Measurements from ENCODE around the gene FANCE.
A peak's percentile ranks its signal among the peaks of the same experiment; 100 is the strongest.

FANCE gene

GRCh38 chr6:35483062-35483461 lies 30.9 kb downstream of the FANCE start:
- DNase-seq = no peak
- WGBS (ENCODE audit: insufficient coverage) = 97% methylated on average over 4 of the region's 4 CpGs
- no peaks in the 10 kb centered on the region for H3K27me3 ChIP-seq (replicated peaks in 2 of 5; ENCODE audit: control insufficient read depth in 4 of 5, insufficient read depth in 5 of 5, low read length in 4 of 5)
- H3K4me1 ChIP-seq (ENCODE audit: control extremely low read depth in 1 of 4, control insufficient read depth in 4 of 4, insufficient read depth in 4 of 4, low read length in 3 of 4) = peaks cover 0 to 43% (median 10%) of the 10 kb centered on the region in 4 experiments
- H3K9me3 ChIP-seq (ENCODE audit: control extremely low read depth in 1 of 5, control insufficient read depth in 4 of 5, insufficient read depth in 2 of 5, low read depth in 1 of 5, low read length in 4 of 5) = no peaks in the 10 kb centered on the region
- no peaks in the 10 kb centered on the region for H3K36me3 ChIP-seq (ENCODE audit: control insufficient read depth in 4 of 4, insufficient read depth in 4 of 4, low read length in 3 of 4)
- ChIA-PET POLR2A (no interaction called here), CTCF (interaction anchor here (0.9 to 1.5 kb wide), 3 partner anchors 13 to 41 kb away, joined by 3 read pairs; no protein-coding TSS in a partner anchor)
- H3K27ac ChIP-seq (ENCODE audit: insufficient read depth in 1 of 2, low read depth in 1 of 2, low read length in 2 of 2, poor library complexity in 1 of 2, severe bottlenecking in 2 of 2) = no peak overlapping the region
- H3K4me3 ChIP-seq (ENCODE audit: control insufficient read depth in 1 of 7, extremely low read depth in 1 of 7, insufficient read depth in 4 of 7, low read depth in 2 of 7, low read length in 6 of 7) = no peak overlapping the region

- CTCF ChIA-PET = interaction anchor here (1.1 to 1.5 kb wide), 3 partner anchors 13 to 47 kb away, joined by 3 read pairs; no protein-coding TSS in a partner anchor
- H3K9me3 ChIP-seq (ENCODE audit: control extremely low read depth in 1 of 5, control insufficient read depth in 4 of 5, insufficient read depth in 2 of 5, low read depth in 1 of 5, low read length in 4 of 5) = no peaks in the 10 kb centered on the region
- no peaks in the 10 kb centered on the region for H3K36me3 ChIP-seq (ENCODE audit: control insufficient read depth in 4 of 4, insufficient read depth in 4 of 4, low read length in 3 of 4)
- 100% methylated on average over 2 of the region's 3 CpGs for WGBS (ENCODE audit: insufficient coverage)
- H3K27me3 ChIP-seq (replicated peaks in 2 of 5; ENCODE audit: control insufficient read depth in 4 of 5, insufficient read depth in 5 of 5, low read length in 4 of 5) = no peaks in the 10 kb centered on the region
- no peak overlapping the region for H3K27ac ChIP-seq (ENCODE audit: insufficient read depth in 1 of 2, low read depth in 1 of 2, low read length in 2 of 2, poor library complexity in 1 of 2, severe bottlenecking in 2 of 2)
- DNase-seq = no peak
- POLR2A ChIA-PET = no interaction called here
- no peak overlapping the region for H3K4me3 ChIP-seq (ENCODE audit: control insufficient read depth in 1 of 7, extremely low read depth in 1 of 7, insufficient read depth in 4 of 7, low read depth in 2 of 7, low read length in 6 of 7)
- peaks cover 0 to 47% (median 14%) of the 10 kb centered on the region in 4 experiments for H3K4me1 ChIP-seq (ENCODE audit: control extremely low read depth in 1 of 4, control insufficient read depth in 4 of 4, insufficient read depth in 4 of 4, low read length in 3 of 4)
Measured at GRCh38 chr6:35483490-35483889, 31.4 kb downstream of the FANCE start.

DNA sequence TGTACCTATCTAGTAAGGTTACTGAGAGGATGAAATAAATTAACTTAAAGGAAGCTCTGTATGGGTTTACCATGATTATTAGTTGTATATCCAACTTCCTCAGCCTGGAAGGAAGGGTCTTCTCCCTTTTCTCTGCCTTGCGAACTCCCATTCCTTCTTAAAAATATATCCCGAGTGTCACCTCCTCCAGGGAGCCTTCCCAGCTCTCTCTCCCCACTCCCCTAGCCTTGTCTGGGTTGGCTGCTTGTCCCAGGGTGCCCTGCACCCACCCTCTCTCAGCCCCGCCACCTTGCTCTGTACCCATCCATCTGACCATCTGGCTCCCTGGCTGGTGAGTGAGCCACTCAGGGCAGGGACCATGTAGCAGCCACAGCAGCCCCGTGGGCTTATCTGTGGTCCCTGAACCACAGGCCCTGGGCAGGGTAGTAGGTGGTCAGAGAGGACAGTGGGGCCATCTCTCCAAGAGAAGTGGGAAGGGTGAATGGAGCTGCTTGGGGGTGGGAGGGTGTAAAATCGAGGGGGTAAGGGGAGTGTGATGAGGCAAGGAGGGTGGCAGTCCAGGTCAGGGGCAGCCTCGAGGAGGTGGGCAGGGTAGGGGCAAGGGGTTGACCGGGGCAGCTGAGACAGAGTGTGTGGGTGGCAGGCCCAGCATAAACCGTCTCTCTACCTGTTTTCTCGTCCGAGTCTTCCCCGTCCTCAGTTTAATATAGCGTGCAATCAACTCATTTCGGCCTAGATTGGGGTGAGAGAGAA lies 31.9 kb downstream of the FANCE start:
- peaks cover 0 to 53% (median 18%) of the 10 kb centered on the region in 4 experiments for H3K4me1 ChIP-seq (ENCODE audit: control extremely low read depth in 1 of 4, control insufficient read depth in 4 of 4, insufficient read depth in 4 of 4, low read length in 3 of 4)
- POLR2A ChIA-PET = no interaction called here
- CTCF ChIA-PET = interaction anchor here (1.1 to 1.5 kb wide), 3 partner anchors 12 to 47 kb away, joined by 3 read pairs; no protein-coding TSS in a partner anchor
- H3K4me3 ChIP-seq (ENCODE audit: control insufficient read depth in 1 of 7, extremely low read depth in 1 of 7, insufficient read depth in 4 of 7, low read depth in 2 of 7, low read length in 6 of 7) = no peak overlapping the region
- H3K27ac ChIP-seq (ENCODE audit: insufficient read depth in 1 of 2, low read depth in 1 of 2, low read length in 2 of 2, poor library complexity in 1 of 2, severe bottlenecking in 2 of 2) = no peak overlapping the region
- no peaks in the 10 kb centered on the region for H3K36me3 ChIP-seq (ENCODE audit: control insufficient read depth in 4 of 4, insufficient read depth in 4 of 4, low read length in 3 of 4)
- H3K9me3 ChIP-seq (ENCODE audit: control extremely low read depth in 1 of 5, control insufficient read depth in 4 of 5, insufficient read depth in 2 of 5, low read depth in 1 of 5, low read length in 4 of 5) = no peaks in the 10 kb centered on the region
- no peaks in the 10 kb centered on the region for H3K27me3 ChIP-seq (replicated peaks in 2 of 5; ENCODE audit: control insufficient read depth in 4 of 5, insufficient read depth in 5 of 5, low read length in 4 of 5)
- DNase-seq = no peak
- 100% methylated on average over 4 of the region's 13 CpGs for WGBS (ENCODE audit: insufficient coverage)

GRCh38 chr6:35484921-35485392 lies 32.8 kb downstream of the FANCE start:
- POLR2A ChIA-PET = no interaction called here
- H3K27me3 ChIP-seq (replicated peaks in 2 of 5; ENCODE audit: control insufficient read depth in 4 of 5, insufficient read depth in 5 of 5, low read length in 4 of 5) = no peaks in the 10 kb centered on the region
- H3K27ac ChIP-seq (ENCODE audit: insufficient read depth in 1 of 2, low read depth in 1 of 2, low read length in 2 of 2, poor library complexity in 1 of 2, severe bottlenecking in 2 of 2) = no peak overlapping the region
- no peaks in the 10 kb centered on the region for H3K36me3 ChIP-seq (ENCODE audit: control insufficient read depth in 4 of 4, insufficient read depth in 4 of 4, low read length in 3 of 4)
- H3K4me3 ChIP-seq (ENCODE audit: control insufficient read depth in 1 of 7, extremely low read depth in 1 of 7, insufficient read depth in 4 of 7, low read depth in 2 of 7, low read length in 6 of 7) = no peak overlapping the region
- peaks cover 0 to 54% (median 22%) of the 10 kb centered on the region in 4 experiments for H3K4me1 ChIP-seq (ENCODE audit: control extremely low read depth in 1 of 4, control insufficient read depth in 4 of 4, insufficient read depth in 4 of 4, low read length in 3 of 4)
- CTCF ChIA-PET = interaction anchor here (1.3 kb wide), 1 partner anchor 46 kb away, joined by 3 read pairs; no protein-coding TSS in a partner anchor
- DNase-seq = no peak
- 93% methylated on average over 6 of the region's 7 CpGs for WGBS (ENCODE audit: insufficient coverage)
- H3K9me3 ChIP-seq (ENCODE audit: control extremely low read depth in 1 of 5, control insufficient read depth in 4 of 5, insufficient read depth in 2 of 5, low read depth in 1 of 5, low read length in 4 of 5) = no peaks in the 10 kb centered on the region

DNA sequence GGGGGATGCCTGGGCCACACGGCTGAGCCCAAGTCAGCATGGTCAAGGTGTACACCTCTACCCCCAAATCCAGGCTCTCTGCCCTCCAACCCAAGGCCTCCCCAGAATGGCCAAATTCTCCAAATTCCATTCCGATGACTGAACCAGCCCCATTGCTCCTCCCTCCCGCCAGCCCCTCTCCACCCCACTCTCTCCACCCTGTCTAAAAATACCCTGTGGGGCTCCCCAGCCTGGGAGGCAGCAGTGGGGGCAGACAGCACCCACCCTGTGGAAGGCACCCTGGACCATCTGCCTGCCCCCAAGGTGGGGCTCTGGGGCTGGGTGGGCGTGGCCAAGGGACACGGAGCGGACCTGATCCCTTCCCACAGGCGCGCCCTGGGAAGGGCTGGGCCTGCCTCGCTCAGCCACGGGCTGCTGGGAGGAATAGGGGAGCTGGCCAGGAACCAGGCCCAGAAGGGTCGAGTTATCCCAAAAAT lies 33.3 kb downstream of the FANCE start:
- Histone ChIP-seq H3K36me3 (ENCODE audit: control insufficient read depth in 4 of 4, insufficient read depth in 4 of 4, low read length in 3 of 4) (no peaks in the 10 kb centered on the region), H3K9me3 (ENCODE audit: control extremely low read depth in 1 of 5, control insufficient read depth in 4 of 5, insufficient read depth in 2 of 5, low read depth in 1 of 5, low read length in 4 of 5) (no peaks in the 10 kb centered on the region), H3K4me3 (ENCODE audit: control insufficient read depth in 1 of 7, extremely low read depth in 1 of 7, insufficient read depth in 4 of 7, low read depth in 2 of 7, low read length in 6 of 7) (no peak overlapping the region), H3K27ac (ENCODE audit: insufficient read depth in 1 of 2, low read depth in 1 of 2, low read length in 2 of 2, poor library complexity in 1 of 2, severe bottlenecking in 2 of 2) (peak overlapping the region in 1 of 2 experiments; percentile 25), H3K27me3 (replicated peaks in 2 of 5; ENCODE audit: control insufficient read depth in 4 of 5, insufficient read depth in 5 of 5, low read length in 4 of 5) (no peaks in the 10 kb centered on the region), H3K4me1 (ENCODE audit: control extremely low read depth in 1 of 4, control insufficient read depth in 4 of 4, insufficient read depth in 4 of 4, low read length in 3 of 4) (peaks cover 0 to 57% (median 25%) of the 10 kb centered on the region in 4 experiments)
- 98% methylated on average over 8 of the region's 11 CpGs for WGBS (ENCODE audit: insufficient coverage)
- ChIA-PET CTCF (no interaction called here), POLR2A (no interaction called here)
- no peak for DNase-seq

DNA sequence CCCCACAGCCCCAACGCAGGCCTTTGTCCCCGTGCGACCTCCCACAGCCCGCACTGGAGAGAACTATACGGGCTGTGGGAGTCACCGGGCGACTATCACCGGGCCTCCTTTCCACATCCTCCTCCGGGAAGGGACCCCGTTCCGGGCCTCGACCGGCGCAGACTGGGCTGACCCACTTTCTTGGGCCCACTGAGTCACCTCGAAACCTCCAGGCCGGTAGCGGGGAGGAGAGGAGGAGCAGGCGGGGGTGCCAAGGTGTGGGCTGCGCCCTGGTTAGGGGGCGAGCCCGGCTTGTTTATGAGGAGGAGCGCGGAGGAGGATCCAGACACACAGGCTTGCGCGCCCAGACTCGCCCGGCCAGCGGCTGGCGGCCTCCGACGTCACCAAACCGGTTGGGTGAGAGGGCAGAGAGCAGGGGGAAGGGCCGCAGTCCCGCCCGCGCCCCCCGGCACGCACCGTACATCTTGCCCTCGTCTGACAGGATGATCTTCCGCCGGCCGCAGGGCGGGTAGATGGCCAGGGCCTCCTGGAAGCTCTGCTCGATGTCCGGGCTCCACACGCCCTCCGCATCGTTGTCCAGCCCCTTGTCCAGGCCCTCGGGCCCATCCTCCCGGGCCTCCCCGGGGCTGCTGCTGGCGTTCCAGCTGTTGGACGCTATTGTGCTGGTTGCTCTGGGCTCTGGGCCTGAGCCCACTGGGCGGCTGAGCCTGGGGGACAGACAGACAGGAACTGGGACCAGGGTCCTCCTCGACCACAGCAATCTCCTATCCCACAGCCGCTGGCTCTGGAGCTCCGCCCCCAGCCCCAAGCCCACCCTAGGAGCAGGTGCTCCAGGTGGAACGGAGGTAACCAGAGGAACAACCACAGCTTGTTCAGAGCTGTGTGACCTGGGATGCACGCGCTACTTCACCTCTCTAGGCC lies 34.1 kb downstream of the FANCE start:
- POLR2A ChIA-PET = no interaction called here
- DNase-seq = no peak
- Histone ChIP-seq H3K36me3 (ENCODE audit: control insufficient read depth in 4 of 4, insufficient read depth in 4 of 4, low read length in 3 of 4) (no peaks in the 10 kb centered on the region), H3K4me3 (ENCODE audit: control insufficient read depth in 1 of 7, extremely low read depth in 1 of 7, insufficient read depth in 4 of 7, low read depth in 2 of 7, low read length in 6 of 7) (no peak overlapping the region), H3K27me3 (replicated peaks in 2 of 5; ENCODE audit: control insufficient read depth in 4 of 5, insufficient read depth in 5 of 5, low read length in 4 of 5) (peaks cover 0 to 5% (median 0%) of the 10 kb centered on the region in 5 experiments), H3K4me1 (ENCODE audit: control extremely low read depth in 1 of 4, control insufficient read depth in 4 of 4, insufficient read depth in 4 of 4, low read length in 3 of 4) (peaks cover 0 to 61% (median 28%) of the 10 kb centered on the region in 4 experiments), H3K9me3 (ENCODE audit: control extremely low read depth in 1 of 5, control insufficient read depth in 4 of 5, insufficient read depth in 2 of 5, low read depth in 1 of 5, low read length in 4 of 5) (no peaks in the 10 kb centered on the region), H3K27ac (ENCODE audit: insufficient read depth in 1 of 2, low read depth in 1 of 2, low read length in 2 of 2, poor library complexity in 1 of 2, severe bottlenecking in 2 of 2) (peak overlapping the region in 1 of 2 experiments; percentile 25)
- CTCF ChIA-PET = interaction anchor here (1.2 kb wide), 1 partner anchor 18 kb away, joined by 4 read pairs; the partner anchor contains the start of gene RPL10A
- WGBS (ENCODE audit: insufficient coverage) = 95% methylated on average over 55 of the region's 61 CpGs
